Spleen (tissue), 11 donors: ENCODE measurements around the gene RCN2. TPM values are rescaled to one million over a fixed set of nuclear protein-coding genes. Genes with fewer than 3 reads are reported as not detected.

Experiments
- DNase-seq: peaks from one replicate; pipeline ENCODE4 v3.0.0-alpha.2; 2020
- H3K27ac ChIP-seq, 8 donors: fragments of 200-600 bp; sonication (generic) in 7 of 8; 1 replicate in 4 of 8; 2 replicates in 4 of 8; pipeline versions ENCODE4 v1.5.0 to v1.8.0; 2016 to 2021; ENCODE audit warnings: inconsistent platforms in 4 of 8, mild to moderate bottlenecking in 4 of 8, moderate library complexity in 1 of 8
- H3K27me3 ChIP-seq, 7 donors: fragments of 200-600 bp; sonication (generic) in 6 of 7; replicated peaks in 1 of 7; 1 replicate in 4 of 7; 2 replicates in 3 of 7; pipeline versions ENCODE4 v1.5.0 to v1.8.0; 2016 to 2021; ENCODE audit warnings: inconsistent platforms in 3 of 7, mild to moderate bottlenecking in 1 of 7
- H3K36me3 ChIP-seq, 6 donors: fragments of 200-600 bp; sonication (generic) in 5 of 6; 1 replicate in 4 of 6; 2 replicates in 2 of 6; pipeline versions ENCODE4 v1.5.0 to v1.8.0; 2016 to 2021; ENCODE audit warnings: inconsistent platforms in 2 of 6
- H3K4me1 ChIP-seq, 6 donors: fragments of 200-600 bp; sonication (generic) in 5 of 6; 1 replicate in 3 of 6; 2 replicates in 3 of 6; pipeline versions ENCODE4 v1.5.0 to v1.8.0; 2016 to 2021; ENCODE audit warnings: inconsistent platforms in 3 of 6
- H3K4me3 ChIP-seq, 8 donors: fragments of 200-600 bp; sonication (generic) in 7 of 8; 1 replicate in 4 of 8; 2 replicates in 4 of 8; pipeline versions ENCODE4 v1.5.0 to v1.8.0; 2016 to 2021; ENCODE audit warnings: inconsistent platforms in 4 of 8, mild to moderate bottlenecking in 4 of 8, moderate library complexity in 2 of 8
- H3K9me3 ChIP-seq, 8 donors: fragments of 200-600 bp; sonication (generic) in 7 of 8; 1 replicate in 4 of 8; 2 replicates in 4 of 8; pipeline versions ENCODE4 v1.5.0 to v1.8.0; 2016 to 2021; ENCODE audit warnings: inconsistent platforms in 4 of 8
- CTCF ChIP-seq, 11 experiments: fragments of 200-600 bp in 7 of 11; fragments of 450-650 bp in 4 of 11; sonication (generic) in 4 of 11; IDR thresholded peaks in 8 of 11; conservative IDR thresholded peaks in 3 of 11; 1 replicate in 7 of 11; 2 replicates in 4 of 11; pipeline versions ENCODE4 v1.4.0 to v1.8.0; 2016 to 2021; ENCODE audit warnings: antibody characterized with exemption in 11 of 11, inconsistent platforms in 4 of 11, mild to moderate bottlenecking in 1 of 11
- POLR2A ChIP-seq, 3 donors: fragments of 450-650 bp; IDR thresholded peaks; one replicate each; pipeline ENCODE4 v1.5.1; 2017; ENCODE audit warnings: antibody characterized with exemption in 3 of 3, mild to moderate bottlenecking in 1 of 3
- POLR2AphosphoS5 ChIP-seq, 3 donors: sonication (generic); formaldehyde crosslinking; IDR thresholded peaks; one replicate each; pipeline ENCODE4 v1.5.1; 2017; ENCODE audit warnings: antibody characterized with exemption in 3 of 3
- WGBS, 5 donors: extraction: QIAGEN DNeasy Blood & Tissue Kit in 3 of 5; methylation state at CpG; one replicate each; pipeline versions ENCODE4 v1.1.5 to v1.1.7; 2013 to 2018; 5-methylcytosine and 5-hydroxymethylcytosine counted together
- intact Hi-C: fragments of 100-400 bp; cut with DNase I; formaldehyde crosslinking; loops from one replicate; pipeline ENCODE4 v1.15.0; 2023; ENCODE audit warnings: low total_unique reads
- polyA plus RNA-seq, 3 donors: library from polyadenylated mRNA; stranded (reverse); fragments of 200-250 nt; gene quantifications; one replicate each; pipeline ENCODE4 v1.2.1, GENCODE V29; 2013
- small RNA-seq, 4 donors: library from RNA; depleted of rRNA; stranded (forward); fragments of <200 nt; gene quantifications; one replicate each; pipeline ENCODE3, GENCODE V24; 2016
- total RNA-seq, 7 donors: library from RNA; depleted of rRNA in 3 of 7; stranded (reverse); fragments of >200 nt in 3 of 7; fragmentation: NEBNext Ultra II Directional in 4 of 7; extraction: Animal tissue kit (Norgen Biotek cat#: 25700) in 4 of 7; gene quantifications; one replicate each; pipeline versions ENCODE4 v1.1.0 to v1.2.1, GENCODE V29; 2016 to 2021
- donor health status: healthy with polysubstance abuse.
- donor health status: DM: no; HTN: no; CAD: no; lungs with moderate emphysema.
- donor health status: DM: no; HTN: no; CAD: no.
- donor health status: Bipolar disorder and iron deficiency.
- donor health status: healthy.
- donor health status: DM: no; HTN: no; CAD: no.
- donor health status: DM: yes; HTN: yes; CAD: no.

The RCN2 gene
- total and polyA plus RNA-seq, 10 donors: 24.6 to 38.3 (median 31.6) TPM

- no peaks in the 10 kb centered on the region for H3K9me3 ChIP-seq
- peak; percentile 46 to 79 (median 74) for TF ChIP-seq POLR2AphosphoS5 (IDR thresholded peaks at IDR 0.05)
- TF ChIP-seq CTCF (IDR thresholded peaks at IDR 0.05 in 8 of 11, conservative IDR thresholded peaks at IDR 0.05 in 3 of 11): peak in 1 of 11 experiments; percentile 10
- no peak for TF ChIP-seq POLR2A (IDR thresholded peaks at IDR 0.05)
- H3K4me3 ChIP-seq: peak overlapping the region in 2 of 8 donors; percentile 8 to 55
- intact Hi-C loops: no loop called here
- WGBS, 5 donors: 22 to 52% (median 44%) methylated on average over 14 to 16 of the region's 16 CpGs
- peaks cover 33 to 97% (median 63%) of the 10 kb centered on the region in 6 donors for H3K4me1 ChIP-seq
- H3K27ac ChIP-seq: peak overlapping the region; percentile 2 to 97 (median 84)
- H3K36me3 ChIP-seq: peaks cover 0 to 32% (median 0%) of the 10 kb centered on the region in 6 donors
- no peaks in the 10 kb centered on the region for H3K27me3 ChIP-seq
- DNase-seq: peak; percentile 93
Observed at GRCh38 chr15:77002954-77003912, 71.7 kb downstream of the RCN2 start.

Small RNA genes lying within 50 kb of the gene (small RNA-seq; reads per million reads assigned to genes)
- 0 reads per million in 4 donors for gene RN7SL278P

Other genes starting within 250 kb of the RCN2 start
- 10 to 100 TPM; 24.5 to 53.3 (median 43.7) TPM for gene SCAPER, start 26.4 kb upstream of the RCN2 start, total RNA-seq
- 1 to 10 TPM; 3.9 to 5.0 (median 4.7) TPM for gene SCAPER, start 26.4 kb upstream of the RCN2 start, polyA plus RNA-seq
- 100 to 1,000 TPM in 1 of 7 donors, 10 to 100 TPM in 6; 62.0 to 130 (median 82.6) TPM for gene PSTPIP1, start 63.4 kb downstream of the RCN2 start, total RNA-seq
- 100 to 1,000 TPM in 2 of 3 donors, 10 to 100 TPM in 1; 31.1 to 150 (median 115) TPM for gene PSTPIP1, start 63.4 kb downstream of the RCN2 start, polyA plus RNA-seq
- gene TSPAN3, start 139.4 kb downstream of the RCN2 start, total RNA-seq: 100 to 1,000 TPM in 6 of 7 donors, 10 to 100 TPM in 1; 98.5 to 276 (median 124) TPM
- 100 to 1,000 TPM; 117 to 160 (median 158) TPM for gene TSPAN3, start 139.4 kb downstream of the RCN2 start, polyA plus RNA-seq